ENCODE results near the gene FAM117A.

GRCh38 chr17:49734515-49735490, 29.1 kb downstream of the FAM117A start:
- TF ChIP-seq NFIC (IDR thresholded peaks at IDR 0.05) (no peak), TAF1 (IDR thresholded peaks at IDR 0.05; ENCODE audit: low read depth) (no peak), RAD21 (IDR thresholded peaks at IDR 0.05; ENCODE audit: low read depth) (no peak), CREB1 (IDR thresholded peaks at IDR 0.05; ENCODE audit: low read depth) (no peak), YY1 (IDR thresholded peaks at IDR 0.05; ENCODE audit: low read depth) (no peak), FOXM1 (IDR thresholded peaks at IDR 0.05; ENCODE audit: borderline replicate concordance, low read depth) (no peak), REST (IDR thresholded peaks at IDR 0.05; ENCODE audit: low read depth) (no peak), EP300 (IDR thresholded peaks at IDR 0.05; ENCODE audit: borderline replicate concordance) (no peak), EGR1 (IDR thresholded peaks at IDR 0.05) (no peak), TCF12 (IDR thresholded peaks at IDR 0.05; ENCODE audit: low read depth) (no peak)
